Loucy (cell line): ENCODE results near the gene CPA2.

ENCODE experiments used
- CTCF ChIP-seq: fragments of 200-600 bp; sonication (generic); conservative IDR thresholded peaks from 2 replicates; pipeline ENCODE4 v1.5.1; 2014; ENCODE audit warnings: mild to moderate bottlenecking, antibody characterized with exemption, low read length
- EZH2phosphoT487 ChIP-seq: fragments of 200-600 bp; IDR thresholded peaks from 2 replicates; pipeline ENCODE4 v1.6.1; 2018; ENCODE audit warnings: antibody characterized with exemption, mild to moderate bottlenecking, moderate library complexity, borderline replicate concordance

GRCh38 chr7:130304878-130305277 lies 38.2 kb downstream of the CPA2 start:
- no peak for TF ChIP-seq CTCF
- no peak for TF ChIP-seq EZH2phosphoT487
